Measurements from ENCODE around the gene STX1B. TPM values are rescaled to one million over a fixed set of nuclear protein-coding genes. Genes with fewer than 3 reads are reported as not detected.

The STX1B gene
- total RNA-seq, 1 donor from 2014 or later, result 1.6 TPM

DNA sequence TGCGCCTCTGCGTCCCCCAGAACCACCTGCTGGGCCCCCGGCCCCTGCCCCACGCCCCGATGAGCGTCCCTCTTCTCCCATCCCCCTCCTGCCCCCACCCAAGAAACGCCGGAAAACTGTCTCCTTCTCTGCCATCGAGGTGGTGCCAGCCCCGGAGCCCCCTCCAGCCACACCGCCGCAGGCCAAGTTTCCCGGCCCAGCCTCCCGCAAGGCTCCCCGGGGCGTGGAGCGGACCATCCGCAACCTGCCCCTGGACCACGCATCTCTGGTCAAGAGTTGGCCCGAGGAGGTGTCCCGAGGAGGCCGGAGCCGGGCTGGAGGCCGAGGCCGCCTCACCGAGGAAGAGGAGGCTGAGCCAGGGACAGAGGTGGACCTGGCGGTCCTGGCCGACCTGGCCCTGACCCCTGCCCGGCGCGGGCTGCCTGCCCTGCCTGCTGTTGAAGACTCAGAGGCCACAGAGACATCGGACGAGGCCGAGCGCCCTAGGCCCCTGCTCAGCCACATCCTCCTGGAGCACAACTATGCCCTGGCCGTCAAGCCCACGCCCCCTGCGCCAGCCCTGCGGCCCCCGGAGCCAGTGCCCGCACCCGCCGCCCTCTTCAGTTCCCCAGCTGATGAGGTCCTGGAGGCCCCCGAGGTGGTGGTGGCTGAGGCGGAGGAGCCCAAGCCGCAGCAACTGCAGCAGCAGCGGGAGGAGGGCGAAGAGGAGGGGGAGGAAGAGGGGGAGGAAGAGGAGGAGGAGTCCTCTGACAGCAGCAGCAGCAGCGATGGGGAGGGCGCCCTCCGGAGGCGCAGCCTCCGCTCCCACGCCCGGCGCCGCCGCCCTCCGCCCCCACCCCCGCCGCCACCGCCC lies 31.0 kb downstream of the STX1B start:
- no peak for DNase-seq (ENCODE audit: low spot score)

GRCh38 chr16:30977502-30977901 lies 32.9 kb downstream of the STX1B start:
- no peak for DNase-seq (ENCODE audit: low spot score)

DNA sequence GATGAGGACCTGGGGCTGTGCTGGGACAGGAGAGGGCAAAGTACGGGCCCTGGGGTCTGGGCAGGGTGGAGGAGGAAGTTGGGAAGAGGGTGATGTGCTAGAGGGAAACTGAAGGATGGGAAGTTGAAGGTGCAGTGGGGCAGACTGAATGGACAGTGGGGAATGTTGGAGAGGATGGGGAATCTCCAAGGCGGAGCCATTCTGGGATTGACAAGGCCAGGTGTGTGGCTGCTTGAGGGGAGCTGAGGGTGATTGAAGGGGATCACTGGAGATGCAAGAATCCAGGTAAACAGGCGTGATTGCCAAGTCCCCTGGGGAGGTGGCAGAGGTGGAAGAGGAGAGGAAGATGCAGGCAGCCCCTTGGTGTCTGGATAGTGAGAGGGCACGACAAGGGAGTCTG lies 34.0 kb downstream of the STX1B start:
- DNase-seq (ENCODE audit: low spot score), result no peak

GRCh38 chr16:30974348-30974747 lies 36.1 kb downstream of the STX1B start:
- DNase-seq (ENCODE audit: low spot score), result no peak

DNA sequence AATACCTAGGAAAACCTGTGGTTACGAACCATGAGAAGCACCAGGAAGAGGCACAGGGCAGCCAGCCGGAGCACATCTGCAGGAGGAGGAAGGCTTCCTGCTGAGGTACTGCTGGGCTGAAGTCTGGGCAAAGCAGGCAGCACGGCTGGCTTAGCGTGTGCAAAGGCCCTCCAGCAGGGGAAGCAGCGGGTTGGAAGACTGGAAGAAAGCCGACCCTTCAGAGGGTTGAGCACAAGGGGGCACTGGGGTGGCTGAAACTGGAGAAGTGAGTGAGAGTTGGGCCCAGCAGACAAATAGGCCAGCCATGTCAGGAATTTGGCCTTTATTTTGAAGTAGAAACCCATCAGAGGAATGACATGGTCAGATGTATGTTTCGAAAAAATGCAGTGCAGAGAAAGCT lies 37.6 kb downstream of the STX1B start:
- DNase-seq (ENCODE audit: low spot score), result no peak

DNA sequence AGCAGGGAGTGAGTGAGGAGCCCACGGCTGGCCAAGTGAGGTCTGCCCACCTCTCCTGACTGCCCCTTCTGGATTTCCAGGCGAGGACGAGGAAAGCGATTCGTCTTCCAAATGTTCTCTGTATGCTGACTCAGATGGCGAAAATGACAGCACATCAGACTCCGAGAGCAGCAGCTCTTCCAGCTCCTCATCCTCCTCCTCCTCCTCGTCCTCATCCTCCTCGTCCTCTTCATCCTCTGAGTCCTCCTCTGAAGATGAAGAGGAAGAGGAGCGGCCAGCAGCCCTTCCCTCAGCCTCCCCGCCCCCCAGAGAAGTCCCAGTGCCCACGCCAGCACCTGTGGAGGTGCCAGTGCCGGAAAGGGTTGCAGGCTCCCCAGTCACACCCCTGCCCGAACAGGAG lies 39.1 kb downstream of the STX1B start:
- no peak for DNase-seq (ENCODE audit: low spot score)

- DNase-seq (ENCODE audit: low spot score), result no peak
These were observed 41.1 kb downstream of the STX1B start for GRCh38 chr16:30969246-30969842.

DNA sequence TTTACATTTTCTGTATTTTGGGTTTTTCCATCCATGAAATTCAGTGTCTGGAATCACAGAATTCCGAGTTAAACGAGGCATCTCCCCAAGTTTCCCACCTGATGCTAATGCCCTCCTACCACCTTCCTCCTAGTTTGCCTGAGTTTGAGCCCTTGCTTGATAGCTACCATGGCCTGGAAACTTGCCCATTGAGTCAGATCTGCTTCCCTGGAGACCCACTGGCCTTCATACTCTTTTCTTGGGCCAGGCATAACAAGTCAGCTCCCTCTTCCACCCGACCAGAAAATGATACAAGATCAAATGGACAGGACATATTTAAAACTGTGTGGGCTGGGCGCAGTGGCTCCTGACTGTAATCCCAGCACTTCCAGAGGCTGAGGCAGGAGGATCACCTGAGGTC lies 42.6 kb downstream of the STX1B start:
- no peak for DNase-seq (ENCODE audit: low spot score)

DNA sequence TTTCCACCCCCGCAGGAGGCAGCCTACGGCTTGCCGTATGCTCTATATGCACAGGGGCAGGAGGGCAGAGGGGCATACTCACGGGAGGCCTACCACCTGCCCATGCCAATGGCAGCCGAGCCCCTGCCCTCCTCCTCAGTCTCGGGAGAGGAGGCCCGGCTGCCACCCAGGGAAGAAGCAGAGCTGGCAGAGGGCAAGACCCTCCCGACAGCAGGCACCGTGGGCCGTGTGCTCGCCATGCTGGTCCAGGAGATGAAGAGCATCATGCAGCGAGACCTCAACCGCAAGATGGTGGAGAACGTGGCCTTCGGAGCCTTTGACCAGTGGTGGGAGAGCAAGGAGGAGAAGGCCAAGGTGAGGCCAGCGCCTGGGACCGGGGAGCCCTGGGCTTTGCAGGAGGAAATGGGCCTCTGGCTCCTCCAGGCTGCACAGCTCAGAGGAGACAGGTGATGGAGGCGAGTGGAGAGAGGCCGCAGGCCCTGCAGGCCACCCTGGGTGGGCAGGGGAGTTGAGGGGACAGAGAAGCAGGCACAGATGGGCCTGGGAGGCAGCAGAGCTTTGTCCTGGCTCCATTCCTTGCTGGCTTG lies 44.3 kb downstream of the STX1B start:
- DNase-seq (ENCODE audit: low spot score), result no peak

GRCh38 chr16:30965436-30965835 lies 45.0 kb downstream of the STX1B start:
- DNase-seq (ENCODE audit: low spot score), result no peak

DNA sequence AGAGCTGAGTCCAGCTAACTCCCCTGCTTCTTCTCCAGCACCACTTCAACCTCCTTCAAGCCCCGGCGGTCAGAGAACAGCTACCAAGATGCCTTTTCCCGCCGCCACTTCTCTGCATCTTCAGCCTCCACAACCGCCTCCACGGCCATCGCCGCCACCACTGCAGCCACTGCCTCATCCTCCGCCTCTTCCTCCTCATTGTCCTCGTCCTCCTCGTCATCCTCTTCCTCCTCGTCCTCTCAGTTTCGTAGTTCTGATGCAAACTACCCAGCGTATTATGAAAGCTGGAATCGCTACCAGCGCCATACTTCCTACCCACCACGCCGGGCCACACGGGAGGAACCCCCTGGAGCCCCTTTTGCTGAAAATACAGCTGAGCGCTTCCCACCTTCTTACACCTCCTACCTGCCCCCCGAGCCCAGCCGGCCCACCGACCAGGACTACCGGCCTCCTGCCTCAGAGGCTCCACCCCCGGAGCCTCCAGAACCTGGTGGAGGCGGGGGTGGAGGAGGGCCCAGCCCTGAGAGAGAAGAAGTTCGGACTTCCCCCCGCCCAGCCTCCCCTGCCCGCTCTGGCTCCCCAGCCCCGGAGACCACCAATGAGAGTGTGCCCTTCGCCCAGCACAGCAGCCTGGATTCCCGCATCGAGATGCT lies 45.7 kb downstream of the STX1B start:
- no peak for DNase-seq (ENCODE audit: low spot score)

DNA sequence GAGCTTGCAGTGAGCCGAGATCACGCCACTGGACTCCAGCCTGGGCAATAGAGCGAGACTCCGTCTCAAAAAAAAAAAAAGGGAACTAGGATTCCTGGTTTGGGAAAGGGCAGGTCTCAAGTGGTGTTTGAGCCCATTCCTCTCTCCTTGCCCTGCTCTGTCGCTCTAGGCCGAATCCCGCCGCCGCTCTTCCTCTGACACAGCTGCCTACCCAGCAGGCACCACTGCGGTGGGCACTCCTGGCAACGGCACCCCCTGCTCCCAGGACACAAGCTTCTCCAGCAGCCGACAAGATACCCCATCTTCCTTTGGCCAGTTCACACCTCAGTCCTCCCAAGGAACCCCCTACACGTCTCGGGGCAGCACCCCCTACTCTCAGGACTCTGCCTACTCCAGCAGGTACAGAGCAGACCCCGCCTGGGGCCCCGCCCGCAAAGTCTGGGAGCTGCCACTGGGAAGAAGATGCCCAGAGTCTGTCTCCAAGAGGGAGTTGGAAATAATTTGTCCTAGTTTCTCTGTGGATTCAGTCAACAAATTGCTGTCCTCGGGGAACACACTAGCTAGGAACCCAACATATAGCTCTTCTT lies 46.4 kb downstream of the STX1B start:
- no peak for DNase-seq (ENCODE audit: low spot score)

DNA sequence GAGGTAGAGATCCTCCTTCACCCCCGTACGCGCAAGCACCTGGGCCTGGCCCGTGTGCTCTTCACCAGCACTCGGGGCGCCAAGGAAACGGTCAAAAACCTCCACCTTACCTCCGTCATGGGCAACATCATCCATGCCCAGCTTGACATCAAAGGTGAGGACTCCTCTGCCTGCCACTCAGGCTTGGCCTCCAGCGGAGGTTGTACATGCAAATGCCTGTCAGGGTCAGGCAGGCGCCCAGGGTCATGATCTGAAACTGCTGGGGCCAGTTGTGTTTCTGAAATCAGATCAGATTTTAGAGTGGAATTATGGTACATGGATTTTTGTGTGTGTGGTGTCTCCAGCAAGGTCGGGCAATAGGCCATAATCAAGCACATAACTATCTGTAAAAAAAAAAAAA lies 49.1 kb downstream of the STX1B start:
- no peak for DNase-seq (ENCODE audit: low spot score)

- DNase-seq (ENCODE audit: low spot score), result peak; percentile 59
These were observed 52.0 kb downstream of the STX1B start for GRCh38 chr16:30958175-30959079.

DNA sequence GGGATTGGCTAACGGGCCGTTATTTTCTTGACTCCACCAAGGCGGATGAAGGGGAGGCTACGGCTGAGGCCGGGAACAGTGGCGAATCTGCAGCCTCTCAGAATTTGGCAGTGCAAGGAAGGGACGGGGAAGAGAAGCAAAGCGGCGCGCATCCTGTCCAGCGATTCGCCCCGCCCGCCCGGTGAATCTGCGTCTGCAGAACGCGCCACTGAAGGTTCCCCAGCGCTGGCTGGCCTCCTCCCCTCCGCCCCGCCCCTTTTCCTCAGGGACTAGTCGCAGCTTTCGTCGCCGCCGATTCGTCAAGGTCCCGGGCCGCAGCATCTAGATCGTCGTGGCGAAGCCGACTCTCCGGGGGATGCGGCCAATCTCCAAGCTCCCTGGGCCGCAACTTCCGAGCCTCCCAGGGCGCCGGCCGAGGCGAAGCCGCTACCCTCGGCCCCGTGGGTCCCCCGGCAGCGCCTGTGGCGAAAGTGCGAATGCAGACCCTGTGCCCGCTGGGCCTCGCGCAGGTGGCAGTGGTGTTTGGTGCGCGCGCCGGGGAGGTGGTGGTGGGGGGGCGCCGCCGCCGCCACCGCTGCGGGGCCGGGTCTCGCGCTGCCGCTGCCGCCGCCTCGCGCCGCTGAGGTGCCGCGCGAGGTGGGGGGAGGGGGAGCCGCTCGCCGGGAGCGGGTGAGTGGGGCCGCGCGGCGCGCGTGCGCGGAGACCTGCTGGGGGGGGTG lies 52.8 kb downstream of the STX1B start, which contains the start of gene SETD1A:
Gene SETD1A (plus strand): TSS at position 299 of the 719 bp plus-strand sequence. CDS start 978 bp downstream, outside the sequence.
- DNase-seq (ENCODE audit: low spot score), result peak; percentile 98

DNA sequence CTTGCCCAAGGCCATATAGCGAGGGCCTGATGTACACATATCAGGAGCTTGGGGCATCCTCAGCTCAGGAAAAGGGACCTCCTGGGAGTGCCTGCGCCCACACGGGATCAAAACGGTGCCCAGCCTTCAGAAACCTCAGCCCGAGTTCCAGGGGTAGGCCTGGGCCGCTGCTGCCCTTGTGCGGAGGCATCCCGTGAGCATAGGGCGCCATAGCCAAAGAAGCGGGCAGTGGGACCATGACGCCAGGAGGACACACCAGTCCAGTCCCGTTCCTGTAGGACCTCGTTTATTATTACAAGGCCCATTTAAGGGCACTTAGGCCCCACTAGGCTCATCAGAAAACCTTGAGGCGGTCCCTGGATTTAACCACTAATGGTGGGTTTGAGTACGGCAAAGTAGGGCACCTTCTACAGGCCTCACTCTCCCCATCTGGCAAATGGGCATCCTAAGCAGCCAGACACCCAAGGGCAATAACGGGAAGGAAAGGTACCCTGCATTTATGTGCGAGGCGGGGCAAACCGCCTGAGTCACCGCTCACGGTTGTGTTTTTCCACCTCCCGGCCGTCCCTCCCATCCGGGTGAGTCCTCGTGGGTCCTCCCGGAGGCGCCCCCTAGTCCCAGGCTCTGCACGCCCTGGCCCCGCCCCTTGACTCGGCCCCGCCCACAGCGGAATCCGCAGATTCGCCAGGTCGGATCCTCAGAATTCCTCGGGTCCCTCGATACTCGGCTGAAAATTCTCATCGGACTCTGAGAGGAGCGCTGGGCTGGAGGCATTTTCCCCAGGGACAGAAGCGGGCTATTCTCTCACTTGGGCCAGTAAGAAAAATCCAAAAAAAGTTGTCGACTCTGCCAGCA lies 53.6 kb downstream of the STX1B start:
- DNase-seq (ENCODE audit: low spot score), result peak; percentile 89

DNA sequence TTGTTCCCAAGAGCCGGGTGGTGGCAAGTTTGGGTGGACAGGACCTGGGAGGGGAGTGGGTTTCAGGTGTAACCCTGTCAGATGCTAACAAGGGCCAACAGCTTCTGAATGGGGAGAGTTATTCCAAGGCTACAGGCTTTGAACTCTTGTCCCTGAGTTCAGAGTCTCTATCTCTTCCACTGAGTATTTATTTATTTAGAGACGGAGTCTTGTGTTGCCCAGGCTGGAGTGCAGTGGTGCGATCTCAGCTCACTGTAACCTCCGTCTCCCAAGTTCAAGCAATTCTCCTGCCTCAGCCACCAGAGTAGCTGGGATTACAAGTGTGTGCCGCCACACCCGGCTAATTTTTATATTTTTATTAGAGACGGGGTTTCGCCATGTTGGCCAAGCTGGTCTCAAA lies 55.4 kb downstream of the STX1B start:
- no peak for DNase-seq (ENCODE audit: low spot score)

DNA sequence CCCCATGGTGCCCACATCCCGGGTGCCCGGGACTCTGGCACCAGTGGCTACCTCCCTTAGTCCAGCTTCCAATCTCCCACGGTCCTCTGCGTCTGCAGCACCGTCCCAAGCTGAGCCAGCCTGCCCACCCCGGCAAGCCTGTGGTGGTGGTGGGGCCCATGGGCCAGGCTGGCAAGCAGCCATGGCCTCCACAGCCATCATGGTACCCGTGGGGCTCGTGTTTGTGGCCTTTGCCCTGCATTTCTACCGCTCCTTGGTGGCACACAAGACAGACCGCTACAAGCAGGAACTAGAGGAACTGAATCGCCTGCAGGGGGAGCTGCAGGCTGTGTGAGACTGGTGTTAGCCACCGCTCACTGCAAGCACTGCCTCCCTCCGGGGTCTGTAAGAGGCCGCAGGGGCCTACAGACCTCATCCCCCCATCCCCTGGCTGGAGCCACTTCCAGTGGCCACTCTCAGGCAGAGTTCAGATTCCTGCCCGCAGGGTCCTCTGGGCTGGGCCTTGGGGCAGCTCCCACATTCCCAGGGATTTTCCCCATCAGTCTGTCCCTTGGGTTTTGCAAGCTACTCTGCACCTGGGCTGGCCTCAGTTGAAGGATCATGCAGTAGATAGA lies 56.8 kb downstream of the STX1B start:
- no peak for DNase-seq (ENCODE audit: low spot score)

GRCh38 chr16:30953111-30953510 lies 57.3 kb downstream of the STX1B start:
- no peak for DNase-seq (ENCODE audit: low spot score)
